DND-41 (cell line): ENCODE results near the gene REP15.

ENCODE experiments used
- ATAC-seq: fragments of 200-7000 bp; cut with Tn5 transposase; 3 replicates; pipeline ENCODE4 v1.9.1; 2021; ENCODE audit warnings: low read depth; ENCODE audit not compliant: insufficient read depth
- DNase-seq: peaks from one replicate; pipeline ENCODE4 v3.0.0-alpha.2; 2020
- H2AFZ ChIP-seq: 2 replicates; pipeline ENCODE4 v1.6.0; 2012; ENCODE audit warnings: low read depth, low read length
- H3K27ac ChIP-seq: 2 replicates; pipeline ENCODE4 v1.5.1; 2012; ENCODE audit warnings: low read length, inconsistent platforms
- H3K27me3 ChIP-seq: fragments of 200-600 bp; sonication (generic); 2 replicates; pipeline ENCODE4 v1.6.0; 2012; ENCODE audit warnings: low read length, mild to moderate bottlenecking, inconsistent platforms; ENCODE audit not compliant: insufficient read depth, poor library complexity
- H3K36me3 ChIP-seq: 2 replicates; pipeline ENCODE4 v1.5.1; 2012; ENCODE audit warnings: low read length, inconsistent platforms; ENCODE audit not compliant: insufficient read depth
- H3K4me1 ChIP-seq: 2 replicates; pipeline ENCODE4 v1.5.1; 2012; ENCODE audit warnings: mild to moderate bottlenecking, low read length; ENCODE audit not compliant: insufficient read depth
- H3K4me2 ChIP-seq: 2 replicates; pipeline ENCODE4 v1.6.0; 2012; ENCODE audit warnings: mild to moderate bottlenecking, moderate library complexity, low read length, inconsistent platforms; ENCODE audit not compliant: insufficient read depth
- H3K4me3 ChIP-seq, 2 experiments: fragments of 200-600 bp in 1 of 2; shearing (Covaris generic) in 1 of 2; 2 replicates each; pipeline ENCODE4 v1.5.1; 2012 to 2016; ENCODE audit warnings: inconsistent platforms in 2 of 2, low read length in 2 of 2, mild to moderate bottlenecking in 2 of 2, low read depth in 1 of 2, moderate library complexity in 1 of 2
- H3K79me2 ChIP-seq: 2 replicates; pipeline ENCODE4 v1.6.0; 2012; ENCODE audit warnings: low read length, inconsistent platforms; ENCODE audit not compliant: insufficient read depth
- H3K9ac ChIP-seq: 2 replicates; pipeline ENCODE4 v1.6.0; 2012; ENCODE audit warnings: low read depth, mild to moderate bottlenecking, inconsistent platforms, low read length, moderate library complexity
- H3K9me3 ChIP-seq: 2 replicates; pipeline ENCODE4 v1.5.1; 2012; ENCODE audit warnings: low read length, moderate library complexity, mild to moderate bottlenecking, inconsistent platforms; ENCODE audit not compliant: insufficient read depth, severe bottlenecking
- H4K20me1 ChIP-seq: 2 replicates; pipeline ENCODE4 v1.6.0; 2012; ENCODE audit warnings: low read length; ENCODE audit not compliant: insufficient read depth
- CTCF ChIP-seq: IDR thresholded peaks from 2 replicates; pipeline ENCODE4 v1.5.1; 2012; ENCODE audit warnings: borderline replicate concordance, low read length, moderate library complexity, mild to moderate bottlenecking; ENCODE audit not compliant: poor library complexity, severe bottlenecking; ENCODE audit errors: extremely low read depth
- EZH2 ChIP-seq: IDR thresholded peaks from 3 replicates; pipeline ENCODE4 v1.6.1; 2012; ENCODE audit warnings: borderline replicate concordance, low read depth, mild to moderate bottlenecking, moderate library complexity, low read length, inconsistent platforms; ENCODE audit not compliant: severe bottlenecking

Gene REP15

GRCh38 chr12:27680619-27681018 is 15.6 kb upstream of the REP15 start:
- Histone ChIP-seq H3K9me3 (no peaks in the 10 kb centered on the region), H3K4me3 (no peak overlapping the region), H3K4me2 (no peak overlapping the region), H3K36me3 (no peaks in the 10 kb centered on the region), H4K20me1 (no peaks in the 10 kb centered on the region), H3K4me1 (no peaks in the 10 kb centered on the region), H3K79me2 (no peaks in the 10 kb centered on the region), H3K27me3 (peaks cover 4% of the 10 kb centered on the region), H2AFZ (no peak overlapping the region), H3K27ac (no peak overlapping the region), H3K9ac (no peak overlapping the region)
- TF ChIP-seq CTCF (no peak), EZH2 (no peak)
- ATAC-seq, result no peak
- DNase-seq, result no peak

GRCh38 chr12:27682534-27682933 is 13.7 kb upstream of the REP15 start:
- DNase-seq, result no peak
- H3K27ac ChIP-seq, result no peak overlapping the region
- no peaks in the 10 kb centered on the region for H3K4me1 ChIP-seq
- no peak overlapping the region for H3K4me3 ChIP-seq
- no peak for TF ChIP-seq EZH2
- TF ChIP-seq CTCF, result no peak
- ATAC-seq, result no peak
- no peaks in the 10 kb centered on the region for H4K20me1 ChIP-seq
- H3K27me3 ChIP-seq, result no peaks in the 10 kb centered on the region
- H3K4me2 ChIP-seq, result no peak overlapping the region
- no peaks in the 10 kb centered on the region for H3K36me3 ChIP-seq
- H3K9ac ChIP-seq, result no peak overlapping the region
- H3K79me2 ChIP-seq, result no peaks in the 10 kb centered on the region
- no peak overlapping the region for H2AFZ ChIP-seq
- H3K9me3 ChIP-seq, result no peaks in the 10 kb centered on the region

- no peaks in the 10 kb centered on the region for H3K27me3 ChIP-seq
- no peaks in the 10 kb centered on the region for H3K4me1 ChIP-seq
- no peak overlapping the region for H3K27ac ChIP-seq
- TF ChIP-seq CTCF (no peak), EZH2 (no peak)
- no peak overlapping the region for H3K4me3 ChIP-seq
- DNase-seq (no peak), ATAC-seq (no peak)
- H3K36me3 ChIP-seq, result no peaks in the 10 kb centered on the region
- H2AFZ ChIP-seq, result no peak overlapping the region
- H3K79me2 ChIP-seq, result no peaks in the 10 kb centered on the region
- H3K4me2 ChIP-seq, result no peak overlapping the region
- H4K20me1 ChIP-seq, result no peaks in the 10 kb centered on the region
- H3K9me3 ChIP-seq, result no peaks in the 10 kb centered on the region
- H3K9ac ChIP-seq, result no peak overlapping the region
Measured at GRCh38 chr12:27685274-27685673, 11.0 kb upstream of the REP15 start.

GRCh38 chr12:27686147-27686546 is 10.1 kb upstream of the REP15 start:
- H3K27ac ChIP-seq, result no peak overlapping the region
- H4K20me1 ChIP-seq, result no peaks in the 10 kb centered on the region
- ATAC-seq, result no peak
- no peaks in the 10 kb centered on the region for H3K4me1 ChIP-seq
- H3K9me3 ChIP-seq, result no peaks in the 10 kb centered on the region
- H3K27me3 ChIP-seq, result no peaks in the 10 kb centered on the region
- no peak overlapping the region for H3K4me3 ChIP-seq
- H3K9ac ChIP-seq, result no peak overlapping the region
- no peak for TF ChIP-seq EZH2
- TF ChIP-seq CTCF, result no peak
- no peak for DNase-seq
- H3K36me3 ChIP-seq, result no peaks in the 10 kb centered on the region
- H3K4me2 ChIP-seq, result no peak overlapping the region
- H3K79me2 ChIP-seq, result no peaks in the 10 kb centered on the region
- H2AFZ ChIP-seq, result no peak overlapping the region
